GM18499 (cell line): ENCODE data around the gene PATJ.
"Not testable (repeated sequence)": the region's sequence is repeated elsewhere in the genome, so short reads cannot be mapped to it uniquely, and the experiment has no call there.

Experiments
- ATAC-seq: cut with Tn5 transposase; IDR thresholded peaks from one replicate; pipeline ENCODE4 v1.9.1; 2021; ENCODE audit warnings: moderate number of reproducible peaks; ENCODE audit not compliant: insufficient read depth, unreplicated experiment

PATJ gene

GRCh38 chr1:61741711-61742619, at the start of gene PATJ:
PATJ (plus strand) TSS chr1:61742480; CDS start chr1:61762893, 20,413 bp downstream.
- ATAC-seq: no peak

GRCh38 chr1:61699911-61700851, 42.1 kb upstream of the PATJ start:
- no peak for ATAC-seq

- ATAC-seq: no peak
Observed at GRCh38 chr1:61708953-61709907, 33.0 kb upstream of the PATJ start.

- no peak for ATAC-seq
Observed at GRCh38 chr1:61709908-61710289, 32.4 kb upstream of the PATJ start.

- ATAC-seq: not testable (repeated sequence)
Observed at GRCh38 chr1:61711257-61711656, 31.0 kb upstream of the PATJ start.

- no peak for ATAC-seq
Observed at GRCh38 chr1:61711969-61712368, 30.3 kb upstream of the PATJ start.

GRCh38 chr1:61718996-61719663, 23.1 kb upstream of the PATJ start:
- not testable (repeated sequence) for ATAC-seq

GRCh38 chr1:61724506-61724812, 17.8 kb upstream of the PATJ start:
- ATAC-seq: no peak

GRCh38 chr1:61724813-61725694, 17.2 kb upstream of the PATJ start, which contains the start of gene TM2D1:
TM2D1 (minus strand) TSS chr1:61725141; CDS start chr1:61725120, 21 bp downstream.
- ATAC-seq: peak; percentile 91

GRCh38 chr1:61727544-61727943, 14.7 kb upstream of the PATJ start:
- no peak for ATAC-seq

GRCh38 chr1:61730679-61731078, 11.6 kb upstream of the PATJ start:
- ATAC-seq: not testable (repeated sequence)

- no peak for ATAC-seq
Observed at GRCh38 chr1:61732726-61733125, 9.6 kb upstream of the PATJ start.

GRCh38 chr1:61740751-61741700, 1.3 kb upstream of the PATJ start:
- no peak for ATAC-seq

- ATAC-seq: no peak
Observed at GRCh38 chr1:61742620-61743430, 545 bp downstream of the PATJ start.

GRCh38 chr1:61743431-61743705, 1.1 kb downstream of the PATJ start:
- no peak for ATAC-seq

- no peak for ATAC-seq
Observed at GRCh38 chr1:61743716-61744580, 1.7 kb downstream of the PATJ start.
